Activated CD4-positive, alpha-beta memory T cell treated with anti-CD3 and anti-CD28 coated beads, Interleukin-2, amount 10 ng/mL, durations not matched to agents 7 days and 5 days (primary cell): Measurements from ENCODE around the gene PPP1R13L. TPM values are rescaled to one million over a fixed set of nuclear protein-coding genes. Genes with fewer than 3 reads are reported as not detected.
A peak's percentile ranks its signal among the peaks of the same experiment; 100 is the strongest.

Source experiments
- CTCF ChIA-PET: fragments of 350-600 bp; sonication (Branson Sonifier 250); formaldehyde crosslinking; loops from one replicate; lab custom pipeline; 2021; ENCODE audit warnings: antibody characterized with exemption, inconsistent platforms; lab: Charles Lee
- POLR2A ChIA-PET: fragments of 350-600 bp; sonication (Branson Sonifier 250); formaldehyde crosslinking; loops from one replicate; lab custom pipeline; 2021; ENCODE audit warnings: antibody characterized with exemption; lab: Charles Lee
- DNase-seq: peaks from one replicate; pipeline ENCODE4 v3.0.0-alpha.2; 2020
- H3K27ac Mint-ChIP-seq: one replicate; pipeline ENCODE4 v1.8.0; 2021; ENCODE audit warnings: mild to moderate bottlenecking, mixed read lengths
- H3K27me3 Mint-ChIP-seq: one replicate; pipeline ENCODE4 v1.8.0; 2021; ENCODE audit warnings: mixed read lengths
- H3K36me3 Mint-ChIP-seq: one replicate; pipeline ENCODE4 v1.8.0; 2021; ENCODE audit warnings: low read depth, mixed read lengths
- H3K4me1 Mint-ChIP-seq: one replicate; pipeline ENCODE4 v1.8.0; 2021; ENCODE audit warnings: mixed read lengths
- H3K4me3 Mint-ChIP-seq: one replicate; pipeline ENCODE4 v1.8.0; 2021; ENCODE audit warnings: mild to moderate bottlenecking, mixed read lengths
- H3K9me3 Mint-ChIP-seq: one replicate; pipeline ENCODE4 v1.8.0; 2021; ENCODE audit warnings: mixed read lengths
- total RNA-seq, 2 experiments: library from RNA; stranded (reverse); gene quantifications; one replicate each; pipeline ENCODE4 v1.2.3, GENCODE V29; 2021

Gene PPP1R13L
- total RNA-seq, 2 experiments from 2014 or later, result 13.0 to 18.9 TPM

- peak; percentile 100 for DNase-seq
- Mint-ChIP-seq H3K27me3 (no peaks in the 10 kb centered on the region), H3K9me3 (no peaks in the 10 kb centered on the region), H3K27ac (peak within 1 kb of the TSS; percentile 97), H3K4me3 (peak within 1 kb of the TSS; percentile 89), H3K36me3 (no peaks in the 10 kb centered on the region), H3K4me1 (peaks cover 18% of the 10 kb centered on the region)
- POLR2A ChIA-PET, result interaction anchor here (0.7 to 1.1 kb wide), 4 partner anchors 14 to 480 kb away, joined by 3 to 4 read pairs (median 3); no protein-coding TSS in a partner anchor
- CTCF ChIA-PET, result interaction anchor here (0.9 to 1.5 kb wide), 6 partner anchors 32 to 322 kb away, joined by 3 to 5 read pairs (median 3); partner anchors contain the start of genes PPP1R13L and QPCTL
Measured at GRCh38 chr19:45370410-45371204, 34.3 kb downstream of the PPP1R13L start, which contains the start of gene ERCC2. Gene ERCC2, minus strand, starts transcription at chr19:45370573. Its CDS starts 33 bp downstream, at chr19:45370540.

GRCh38 chr19:45368737-45369340, 36.0 kb downstream of the PPP1R13L start:
- ChIA-PET CTCF (no interaction called here), POLR2A (no interaction called here)
- H3K4me3 Mint-ChIP-seq, result peak overlapping the region; percentile 44
- no peak overlapping the region for H3K27ac Mint-ChIP-seq
- H3K9me3 Mint-ChIP-seq, result no peaks in the 10 kb centered on the region
- peaks cover 18% of the 10 kb centered on the region for H3K4me1 Mint-ChIP-seq
- H3K27me3 Mint-ChIP-seq, result no peaks in the 10 kb centered on the region
- H3K36me3 Mint-ChIP-seq, result no peaks in the 10 kb centered on the region
- DNase-seq, result no peak

GRCh38 chr19:45368127-45368526, 36.7 kb downstream of the PPP1R13L start:
- Mint-ChIP-seq H3K27ac (no peak overlapping the region), H3K9me3 (no peaks in the 10 kb centered on the region), H3K36me3 (no peaks in the 10 kb centered on the region), H3K27me3 (no peaks in the 10 kb centered on the region), H3K4me1 (peaks cover 18% of the 10 kb centered on the region), H3K4me3 (no peak overlapping the region)
- ChIA-PET POLR2A (no interaction called here), CTCF (interaction anchor here (0.6 kb wide), 1 partner anchor 33 kb away, joined by 3 read pairs; no protein-coding TSS in a partner anchor)
- DNase-seq, result no peak

GRCh38 chr19:45364696-45365095, 40.2 kb downstream of the PPP1R13L start:
- DNase-seq, result no peak
- Mint-ChIP-seq H3K36me3 (peaks cover 7% of the 10 kb centered on the region), H3K4me1 (peaks cover 8% of the 10 kb centered on the region), H3K9me3 (no peaks in the 10 kb centered on the region), H3K27ac (no peak overlapping the region), H3K27me3 (no peaks in the 10 kb centered on the region), H3K4me3 (no peak overlapping the region)
- ChIA-PET CTCF (no interaction called here), POLR2A (no interaction called here)

GRCh38 chr19:45363861-45364459, 40.9 kb downstream of the PPP1R13L start:
- H3K4me1 Mint-ChIP-seq, result peaks cover 6% of the 10 kb centered on the region
- no peak for DNase-seq
- no peaks in the 10 kb centered on the region for H3K9me3 Mint-ChIP-seq
- H3K27me3 Mint-ChIP-seq, result no peaks in the 10 kb centered on the region
- POLR2A ChIA-PET, result no interaction called here
- H3K36me3 Mint-ChIP-seq, result peaks cover 7% of the 10 kb centered on the region
- no peak overlapping the region for H3K4me3 Mint-ChIP-seq
- no peak overlapping the region for H3K27ac Mint-ChIP-seq
- CTCF ChIA-PET, result no interaction called here

GRCh38 chr19:45362291-45362690, 42.6 kb downstream of the PPP1R13L start:
- peaks cover 2% of the 10 kb centered on the region for H3K4me1 Mint-ChIP-seq
- H3K27me3 Mint-ChIP-seq, result no peaks in the 10 kb centered on the region

GRCh38 chr19:45361608-45362007, 43.3 kb downstream of the PPP1R13L start:
- Mint-ChIP-seq H3K27ac (no peak overlapping the region), H3K4me3 (no peak overlapping the region), H3K27me3 (no peaks in the 10 kb centered on the region), H3K4me1 (peaks cover 2% of the 10 kb centered on the region), H3K36me3 (peaks cover 13% of the 10 kb centered on the region), H3K9me3 (no peaks in the 10 kb centered on the region)
- DNase-seq, result no peak
- ChIA-PET CTCF (no interaction called here), POLR2A (no interaction called here)

More at GRCh38 chr19:45362291-45362690, 42.6 kb downstream of the PPP1R13L start:
- Mint-ChIP-seq H3K27ac (no peak overlapping the region), H3K36me3 (peaks cover 11% of the 10 kb centered on the region), H3K9me3 (no peaks in the 10 kb centered on the region), H3K4me3 (no peak overlapping the region)
- DNase-seq, result no peak
- CTCF ChIA-PET, result no interaction called here
- POLR2A ChIA-PET, result no interaction called here

GRCh38 chr19:45358213-45358792, 46.6 kb downstream of the PPP1R13L start:
- Mint-ChIP-seq H3K36me3 (peaks cover 28% of the 10 kb centered on the region), H3K27ac (no peak overlapping the region), H3K4me3 (no peak overlapping the region), H3K4me1 (peaks cover 2% of the 10 kb centered on the region), H3K9me3 (no peaks in the 10 kb centered on the region), H3K27me3 (no peaks in the 10 kb centered on the region)
- CTCF ChIA-PET, result no interaction called here
- no peak for DNase-seq
- POLR2A ChIA-PET, result no interaction called here

GRCh38 chr19:45357445-45357783, 47.5 kb downstream of the PPP1R13L start:
- peaks cover 2% of the 10 kb centered on the region for H3K4me1 Mint-ChIP-seq
- peaks cover 28% of the 10 kb centered on the region for H3K36me3 Mint-ChIP-seq
- no peak overlapping the region for H3K27ac Mint-ChIP-seq
- ChIA-PET CTCF (no interaction called here), POLR2A (no interaction called here)
- no peak for DNase-seq
- no peaks in the 10 kb centered on the region for H3K27me3 Mint-ChIP-seq
- H3K4me3 Mint-ChIP-seq, result no peak overlapping the region
- no peaks in the 10 kb centered on the region for H3K9me3 Mint-ChIP-seq

- no peak overlapping the region for H3K27ac Mint-ChIP-seq
- peaks cover 28% of the 10 kb centered on the region for H3K36me3 Mint-ChIP-seq
- no peak for DNase-seq
- no peak overlapping the region for H3K4me3 Mint-ChIP-seq
- peaks cover 2% of the 10 kb centered on the region for H3K4me1 Mint-ChIP-seq
- H3K27me3 Mint-ChIP-seq, result no peaks in the 10 kb centered on the region
- no peaks in the 10 kb centered on the region for H3K9me3 Mint-ChIP-seq
- CTCF ChIA-PET, result no interaction called here
- POLR2A ChIA-PET, result no interaction called here
Measured at GRCh38 chr19:45356760-45357444, 48.0 kb downstream of the PPP1R13L start.

GRCh38 chr19:45355910-45356309, 49.0 kb downstream of the PPP1R13L start:
- ChIA-PET CTCF (no interaction called here), POLR2A (no interaction called here)
- H3K9me3 Mint-ChIP-seq, result no peaks in the 10 kb centered on the region
- peaks cover 2% of the 10 kb centered on the region for H3K4me1 Mint-ChIP-seq
- H3K36me3 Mint-ChIP-seq, result peaks cover 21% of the 10 kb centered on the region
- no peak overlapping the region for H3K27ac Mint-ChIP-seq
- no peaks in the 10 kb centered on the region for H3K27me3 Mint-ChIP-seq
- no peak overlapping the region for H3K4me3 Mint-ChIP-seq
- no peak for DNase-seq

GRCh38 chr19:45355402-45355801, 49.5 kb downstream of the PPP1R13L start:
- no peak overlapping the region for H3K27ac Mint-ChIP-seq
- no peaks in the 10 kb centered on the region for H3K9me3 Mint-ChIP-seq
- H3K4me1 Mint-ChIP-seq, result peaks cover 2% of the 10 kb centered on the region
- peaks cover 21% of the 10 kb centered on the region for H3K36me3 Mint-ChIP-seq
- CTCF ChIA-PET, result interaction anchor here (0.7 kb wide), 1 partner anchor 124 kb away, joined by 3 read pairs; no protein-coding TSS in a partner anchor
- POLR2A ChIA-PET, result no interaction called here
- H3K27me3 Mint-ChIP-seq, result no peaks in the 10 kb centered on the region
- no peak overlapping the region for H3K4me3 Mint-ChIP-seq
- no peak for DNase-seq
